ENCODE measurements around the gene HHIPL1. TPM values are rescaled to one million over a fixed set of nuclear protein-coding genes. Genes with fewer than 3 reads are reported as not detected.
"Not testable (repeated sequence)": the region's sequence is repeated elsewhere in the genome, so short reads cannot be mapped to it uniquely, and the experiment has no call there.

HHIPL1 gene
- polyA plus RNA-seq, 3 donors: 1.3 to 1.5 (median 1.3) TPM

GRCh38 chr14:99657645-99658155, 12.8 kb downstream of the HHIPL1 start:
- DNase-seq (ENCODE audit: low read depth in 3 of 3, low spot score in 2 of 3): no peak

GRCh38 chr14:99658218-99658845, 13.4 kb downstream of the HHIPL1 start:
- no peak for DNase-seq (ENCODE audit: low read depth in 3 of 3, low spot score in 2 of 3)

DNA sequence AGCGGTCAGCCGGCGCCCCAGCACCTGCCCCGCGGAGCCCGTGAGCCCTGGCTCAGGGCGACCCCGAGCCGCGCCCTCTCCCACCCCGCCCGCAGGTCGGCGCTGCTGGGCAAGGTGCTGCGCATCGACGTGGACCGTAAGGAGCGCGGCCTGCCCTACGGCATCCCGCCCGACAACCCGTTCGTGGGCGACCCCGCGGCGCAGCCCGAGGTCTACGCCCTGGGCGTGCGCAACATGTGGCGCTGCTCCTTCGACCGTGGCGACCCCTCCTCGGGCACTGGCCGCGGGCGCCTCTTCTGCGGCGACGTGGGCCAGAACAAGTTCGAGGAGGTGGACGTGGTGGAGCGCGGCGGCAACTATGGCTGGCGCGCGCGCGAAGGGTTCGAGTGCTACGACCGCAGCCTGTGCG, 14.4 kb downstream of the HHIPL1 start:
- no peak for DNase-seq (ENCODE audit: low read depth in 3 of 3, low spot score in 2 of 3)

GRCh38 chr14:99660006-99660566, 15.2 kb downstream of the HHIPL1 start:
- DNase-seq (ENCODE audit: low read depth in 3 of 3, low spot score in 2 of 3): no peak

DNA sequence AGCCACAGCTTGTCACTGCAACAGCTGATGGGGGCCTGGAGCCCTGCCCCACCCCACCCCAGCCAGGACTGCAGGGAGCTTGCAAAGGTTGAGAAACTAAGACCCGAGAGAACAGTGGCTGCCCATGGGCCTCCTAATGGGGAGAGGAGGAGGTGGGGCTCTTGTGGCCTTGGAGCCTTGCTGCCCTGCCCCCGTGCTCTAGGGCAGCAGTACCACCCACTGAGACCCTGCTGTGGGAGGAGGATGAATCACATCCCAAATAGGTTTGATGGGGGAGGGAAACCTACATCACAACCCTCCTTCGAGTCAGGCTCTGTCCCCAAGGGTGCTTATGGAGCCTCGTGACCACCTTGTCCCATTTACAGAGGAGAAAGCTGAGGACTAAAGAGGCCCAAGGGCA, 15.9 kb downstream of the HHIPL1 start:
- no peak for DNase-seq (ENCODE audit: low read depth in 3 of 3, low spot score in 2 of 3)

GRCh38 chr14:99661206-99661605, 16.3 kb downstream of the HHIPL1 start:
- DNase-seq (ENCODE audit: low read depth in 3 of 3, low spot score in 2 of 3): not testable (repeated sequence)

DNA sequence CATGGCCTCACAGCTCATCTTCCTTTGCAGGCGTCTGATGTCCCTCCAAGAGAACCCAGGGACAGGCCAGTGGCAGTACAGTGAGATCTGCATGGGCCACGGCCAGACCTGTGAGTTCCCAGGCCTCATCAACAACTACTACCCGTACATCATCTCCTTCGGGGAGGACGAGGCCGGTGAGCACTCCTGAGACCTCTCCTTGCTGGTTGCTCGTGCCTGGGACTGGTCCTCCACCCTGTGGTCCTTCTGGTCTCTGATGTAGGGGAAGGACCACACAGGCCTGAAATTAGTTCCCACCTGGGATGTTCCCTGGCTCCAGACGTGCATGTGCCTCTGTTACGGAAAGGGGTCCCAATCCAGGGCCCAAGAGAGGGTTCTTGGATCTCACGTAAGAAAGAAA, 17.9 kb downstream of the HHIPL1 start:
- DNase-seq (ENCODE audit: low read depth in 3 of 3, low spot score in 2 of 3): no peak

- no peak for DNase-seq (ENCODE audit: low read depth in 3 of 3, low spot score in 2 of 3)
Measured at GRCh38 chr14:99663386-99664057, 18.6 kb downstream of the HHIPL1 start.

- DNase-seq (ENCODE audit: low read depth in 3 of 3, low spot score in 2 of 3): no peak
Measured at GRCh38 chr14:99664058-99664936, 19.4 kb downstream of the HHIPL1 start.

GRCh38 chr14:99664937-99665273, 20.0 kb downstream of the HHIPL1 start:
- no peak for DNase-seq (ENCODE audit: low read depth in 3 of 3, low spot score in 2 of 3)

GRCh38 chr14:99666533-99666932, 21.6 kb downstream of the HHIPL1 start:
- DNase-seq (ENCODE audit: low read depth in 3 of 3, low spot score in 2 of 3): no peak

GRCh38 chr14:99667045-99667444, 22.1 kb downstream of the HHIPL1 start:
- DNase-seq (ENCODE audit: low read depth in 3 of 3, low spot score in 2 of 3): no peak

- no peak for DNase-seq (ENCODE audit: low read depth in 3 of 3, low spot score in 2 of 3)
Measured at GRCh38 chr14:99667821-99668220, 22.9 kb downstream of the HHIPL1 start.

GRCh38 chr14:99668307-99669295, 23.7 kb downstream of the HHIPL1 start:
- DNase-seq (ENCODE audit: low read depth in 3 of 3, low spot score in 2 of 3): no peak

- DNase-seq (ENCODE audit: low read depth in 3 of 3, low spot score in 2 of 3): no peak
Measured at GRCh38 chr14:99670361-99671234, 25.7 kb downstream of the HHIPL1 start.

DNA sequence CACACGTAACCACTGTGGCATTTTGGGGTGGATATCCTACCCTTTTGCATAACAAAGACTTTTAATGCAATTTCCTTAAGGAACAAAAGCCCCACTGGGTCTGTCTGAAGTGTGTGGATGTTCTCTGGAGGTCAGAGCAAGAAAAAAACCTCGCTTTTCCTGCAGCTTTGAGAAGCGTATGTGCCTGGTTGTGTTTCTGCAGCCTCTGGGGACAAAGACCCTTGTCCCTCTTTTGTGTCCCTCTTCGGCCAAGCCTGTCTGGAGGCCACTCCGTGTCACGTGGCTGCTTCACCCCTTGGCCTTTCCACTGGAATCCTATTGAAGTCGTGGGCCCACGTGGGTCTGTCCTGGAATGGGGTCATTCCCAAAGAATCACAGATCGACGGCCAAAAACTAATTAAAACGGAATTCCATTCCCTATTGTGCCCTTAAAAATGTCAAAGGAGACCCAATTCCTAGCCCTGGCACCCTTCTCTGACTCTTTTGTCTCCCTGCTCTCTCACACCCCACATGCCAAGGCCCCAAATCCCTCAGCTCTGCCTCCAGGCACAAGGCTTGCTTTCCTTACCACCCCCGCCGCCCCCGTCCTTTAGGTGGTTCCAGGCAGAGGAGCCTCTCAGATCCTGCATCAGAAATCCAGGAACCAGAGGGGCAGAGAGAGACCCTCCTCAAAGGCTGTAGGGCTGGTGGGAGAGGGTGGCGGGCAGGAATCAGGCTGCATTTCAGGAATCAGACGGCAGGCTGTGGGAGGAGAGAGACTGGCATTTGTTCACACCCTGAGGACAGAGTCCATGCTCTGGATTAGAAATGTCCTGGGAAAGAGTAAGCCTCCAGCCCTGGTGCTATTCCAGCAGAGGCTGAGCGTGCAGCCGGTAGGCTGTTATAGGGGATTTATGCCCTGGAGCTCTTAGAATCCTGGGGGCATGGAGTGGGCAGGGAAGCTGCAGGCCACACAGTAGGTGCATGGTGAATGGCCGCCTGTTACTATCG, 26.6 kb downstream of the HHIPL1 start:
- no peak for DNase-seq (ENCODE audit: low read depth in 3 of 3, low spot score in 2 of 3)

- no peak for DNase-seq (ENCODE audit: low read depth in 3 of 3, low spot score in 2 of 3)
Measured at GRCh38 chr14:99672506-99673304, 27.8 kb downstream of the HHIPL1 start.
